HG03432 (cell line): Measurements from ENCODE around the gene SECISBP2.

Experiments
- ATAC-seq: cut with Tn5 transposase; IDR thresholded peaks from one replicate; pipeline ENCODE4 v1.9.1; 2021; ENCODE audit warnings: mild to moderate bottlenecking, moderate library complexity; ENCODE audit not compliant: unreplicated experiment

Gene SECISBP2

GRCh38 chr9:89380437-89381307 lies 62.4 kb downstream of the SECISBP2 start:
- no peak for ATAC-seq

GRCh38 chr9:89381308-89381609 lies 63.0 kb downstream of the SECISBP2 start:
- no peak for ATAC-seq

- ATAC-seq: no peak
These were observed 64.0 kb downstream of the SECISBP2 start for GRCh38 chr9:89382026-89382986.

- no peak for ATAC-seq
These were observed 64.9 kb downstream of the SECISBP2 start for GRCh38 chr9:89383030-89383720.

GRCh38 chr9:89383721-89384300 lies 65.5 kb downstream of the SECISBP2 start:
- no peak for ATAC-seq

- no peak for ATAC-seq
These were observed 66.5 kb downstream of the SECISBP2 start for GRCh38 chr9:89384783-89385182.

- no peak for ATAC-seq
These were observed 67.9 kb downstream of the SECISBP2 start for GRCh38 chr9:89386206-89386605.

- ATAC-seq: no peak
These were observed 68.5 kb downstream of the SECISBP2 start for GRCh38 chr9:89386797-89387196.

GRCh38 chr9:89387197-89387849 lies 69.0 kb downstream of the SECISBP2 start:
- ATAC-seq: no peak

GRCh38 chr9:89388084-89388867 lies 70.0 kb downstream of the SECISBP2 start:
- ATAC-seq: no peak

GRCh38 chr9:89388868-89389177 lies 70.5 kb downstream of the SECISBP2 start:
- no peak for ATAC-seq

GRCh38 chr9:89390068-89390555 lies 71.8 kb downstream of the SECISBP2 start:
- no peak for ATAC-seq

GRCh38 chr9:89390578-89391116 lies 72.3 kb downstream of the SECISBP2 start:
- no peak for ATAC-seq

GRCh38 chr9:89391585-89391984 lies 73.3 kb downstream of the SECISBP2 start:
- ATAC-seq: no peak

- no peak for ATAC-seq
These were observed 76.1 kb downstream of the SECISBP2 start for GRCh38 chr9:89394412-89394811.

- ATAC-seq: no peak
These were observed 77.8 kb downstream of the SECISBP2 start for GRCh38 chr9:89395931-89396710.

- ATAC-seq: no peak
These were observed 79.2 kb downstream of the SECISBP2 start for GRCh38 chr9:89397471-89397870.

GRCh38 chr9:89398621-89399020 lies 80.3 kb downstream of the SECISBP2 start:
- no peak for ATAC-seq
